HepG2 (cell line): Measurements from ENCODE around the gene MYADML2. TPM values are rescaled to one million over a fixed set of nuclear protein-coding genes. Genes with fewer than 3 reads are reported as not detected.
A peak's percentile ranks its signal among the peaks of the same experiment; 100 is the strongest.

Source experiments
- CBX5 ChIP-seq: sonication (generic); formaldehyde crosslinking; IDR thresholded peaks from 2 replicates; pipeline ENCODE4 v1.4.0; 2020; ENCODE audit warnings: missing genetic modification reagents, borderline replicate concordance
- FOXO1 ChIP-seq: sonication (generic); formaldehyde crosslinking; IDR thresholded peaks from 2 replicates; pipeline ENCODE4 v1.4.0; 2020; ENCODE audit warnings: missing genetic modification reagents
- HES4 ChIP-seq: sonication (generic); formaldehyde crosslinking; IDR thresholded peaks from 2 replicates; pipeline ENCODE4 v1.9.0; 2021; ENCODE audit warnings: mild to moderate bottlenecking, missing genetic modification reagents, borderline replicate concordance
- HMG20B ChIP-seq: conservative IDR thresholded peaks from 2 replicates; pipeline ENCODE4 v1.6.1; 2016; ENCODE audit warnings: missing genetic modification reagents, missing compliant biosample characterization
- KAT8 ChIP-seq: IDR thresholded peaks from 2 replicates; pipeline ENCODE4 v1.6.1; 2016; ENCODE audit warnings: missing genetic modification reagents, missing compliant biosample characterization
- MEIS1 ChIP-seq: sonication (generic); formaldehyde crosslinking; IDR thresholded peaks from 2 replicates; pipeline ENCODE4 v1.9.0; 2021; ENCODE audit warnings: mild to moderate bottlenecking, missing genetic modification reagents, moderate library complexity, borderline replicate concordance
- NCOA2 ChIP-seq: sonication (generic); formaldehyde crosslinking; IDR thresholded peaks from 2 replicates; pipeline ENCODE4 v1.8.0; 2022; ENCODE audit warnings: inconsistent platforms
- NFIC ChIP-seq: IDR thresholded peaks from 2 replicates; pipeline ENCODE4 v1.6.1; 2012; ENCODE audit warnings: mild to moderate bottlenecking, low read length, inconsistent platforms
- NR1H2 ChIP-seq: sonication (generic); formaldehyde crosslinking; IDR thresholded peaks from 2 replicates; pipeline ENCODE4 v1.8.1; 2022; ENCODE audit warnings: low read depth, missing genetic modification reagents, borderline replicate concordance
- RBM22 ChIP-seq: fragments of 200-400 bp; formaldehyde crosslinking; optimal IDR thresholded peaks from 2 replicates; pipeline ENCODE3; 2017; ENCODE audit warnings: mild to moderate bottlenecking, low read length, moderate library complexity
- SIX1 ChIP-seq: sonication (generic); formaldehyde crosslinking; IDR thresholded peaks from 2 replicates; pipeline ENCODE4 v1.4.0; 2020; ENCODE audit warnings: missing genetic modification reagents, borderline replicate concordance
- ZNF260 ChIP-seq: sonication (generic); formaldehyde crosslinking; IDR thresholded peaks from 2 replicates; pipeline ENCODE4 v1.4.0; 2020; ENCODE audit warnings: missing genetic modification reagents, low read depth, mild to moderate bottlenecking, borderline replicate concordance
- ZNF441 ChIP-seq: sonication (generic); formaldehyde crosslinking; IDR thresholded peaks from 2 replicates; pipeline ENCODE4 v1.7.0; 2021; ENCODE audit warnings: missing genetic modification reagents, borderline replicate concordance
- ZNF460 ChIP-seq: sonication (generic); formaldehyde crosslinking; IDR thresholded peaks from 2 replicates; pipeline ENCODE4 v1.5.1; 2020; ENCODE audit warnings: missing genetic modification reagents, mild to moderate bottlenecking, borderline replicate concordance
- ZNF557 ChIP-seq: sonication (generic); formaldehyde crosslinking; IDR thresholded peaks from 2 replicates; pipeline ENCODE4 v1.4.0; 2020; ENCODE audit warnings: missing genetic modification reagents
- ZNF598 ChIP-seq: sonication (generic); formaldehyde crosslinking; IDR thresholded peaks from 2 replicates; pipeline ENCODE4 v1.5.1; 2020; ENCODE audit warnings: mild to moderate bottlenecking, missing genetic modification reagents, borderline replicate concordance
- ZNF746 ChIP-seq: sonication (generic); formaldehyde crosslinking; IDR thresholded peaks from 2 replicates; pipeline ENCODE4 v1.8.0; 2022; ENCODE audit warnings: mild to moderate bottlenecking, missing genetic modification reagents
- polyA plus RNA-seq, 8 experiments: library from polyadenylated mRNA; depleted of rRNA in 3 of 8; stranded (reverse) in 7 of 8; unstranded in 1 of 8; fragments of >200 nt; fragmentation: Illumina TruSeq in 4 of 8; extraction: Trizol in 4 of 8; gene quantifications; 2 replicates each; pipeline versions ENCODE4 v1.2.1 to v1.2.3, GENCODE V29; 2011 to 2016; ENCODE audit warnings: low read depth in 4 of 8, missing spikeins in 1 of 8, mixed read lengths in 1 of 8; ENCODE audit not compliant: insufficient read depth in 1 of 8
- total RNA-seq, 5 experiments: library from RNA; depleted of rRNA; stranded (reverse); fragments of >200 nt; fragmentation: Illumina TruSeq; extraction: Trizol; gene quantifications; 2 replicates each; pipeline ENCODE4 v1.2.3, GENCODE V29; 2016; ENCODE audit warnings: low read depth in 1 of 5
- TF ChIP-seq, protein P1 (sequence below): sonication (generic); formaldehyde crosslinking; IDR thresholded peaks from 2 replicates; pipeline ENCODE4 v1.4.0; 2020; ENCODE audit warnings: missing genetic modification reagents, borderline replicate concordance
- TF ChIP-seq, protein P2 (sequence below): IDR thresholded peaks from 2 replicates; pipeline ENCODE4 v1.6.1; 2012; ENCODE audit warnings: low read length, improper control_type of control experiment
- TF ChIP-seq, protein P3 (sequence below): sonication (generic); formaldehyde crosslinking; conservative IDR thresholded peaks from 2 replicates; pipeline ENCODE4 v1.4.0; 2020; ENCODE audit warnings: missing genetic modification reagents
- TF ChIP-seq, protein P4 (sequence below): IDR thresholded peaks from 2 replicates; pipeline ENCODE4 v1.6.1; 2016
- TF ChIP-seq, protein P5 (sequence below): sonication (generic); formaldehyde crosslinking; IDR thresholded peaks from 2 replicates; pipeline ENCODE4 v1.8.0; 2023; ENCODE audit warnings: mild to moderate bottlenecking, missing genetic modification reagents

The MYADML2 gene
- total and polyA plus RNA-seq, 2 of the 13 experiments (the other 11 are each of a cell fraction or from before 2014, with no cell fraction given), result not detected

DNA sequence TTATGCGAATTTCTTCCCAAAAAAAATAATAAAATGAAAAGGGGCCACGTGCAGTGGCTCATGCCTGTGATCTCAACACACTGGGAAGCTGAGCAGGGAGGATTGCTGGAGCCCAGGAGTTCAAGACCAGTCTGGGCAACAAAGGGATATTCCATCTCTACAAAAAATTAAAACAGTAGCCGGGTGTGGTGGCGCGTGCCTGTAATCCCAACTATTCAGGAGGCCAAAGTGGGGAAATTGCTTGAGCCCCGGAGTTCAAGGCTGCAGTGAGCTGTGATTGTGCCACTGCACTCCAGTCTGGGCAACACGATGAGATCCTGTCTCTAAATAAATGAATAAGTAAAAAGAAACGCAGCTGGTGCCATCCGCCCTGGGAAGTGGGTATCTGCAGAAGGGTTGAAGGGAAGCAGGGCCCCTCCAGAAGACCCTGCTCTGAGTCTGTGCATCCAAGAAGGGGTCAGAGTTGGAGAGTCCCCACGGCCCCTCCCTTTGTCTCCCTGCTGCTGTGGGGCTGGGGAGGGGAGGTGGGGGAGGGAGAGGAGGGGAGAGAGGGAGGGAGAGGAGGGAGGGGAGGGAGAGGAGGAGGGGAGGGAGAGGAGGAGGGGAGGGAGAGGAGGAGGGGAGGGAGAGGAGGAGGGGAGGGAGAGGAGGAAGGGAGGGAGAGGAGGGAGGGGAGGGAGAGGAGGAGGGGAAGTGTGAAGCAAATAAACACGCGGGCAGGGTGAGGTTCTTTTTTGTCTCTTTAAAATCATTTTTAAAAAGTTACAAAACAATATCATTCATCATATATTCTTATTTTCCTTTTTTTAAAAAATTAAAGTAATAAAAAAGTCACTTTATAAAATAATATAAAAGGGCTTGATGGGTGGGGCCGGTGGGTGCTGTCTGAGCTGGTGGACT lies 5.0 kb upstream of the MYADML2 start (continued):
- TF ChIP-seq KAT8 (CRISPR knock-in tag) (0 out of 2 replicates have a peak, but pooled peaks have one; percentile 20), HMG20B (CRISPR knock-in tag) (0 out of 2 replicates have a peak, but pooled peaks have one; percentile 37), ZNF598 (CRISPR knock-in tag) (no peak), CBX5 (CRISPR knock-in tag) (no peak; the same call in 1 of the 2 replicates), ZNF746 (CRISPR knock-in tag) (no peak; the same call in none of the 2 replicates), SIX1 (CRISPR knock-in tag) (no peak), MEIS1 (CRISPR knock-in tag) (no peak), ZNF441 (CRISPR knock-in tag) (no peak), NFIC (peak; percentile 51; the same call in 1 of the 2 replicates), ZNF557 (CRISPR knock-in tag) (no peak), NCOA2 (peak; percentile 28; the same call in 1 of the 2 replicates), ZNF460 (CRISPR knock-in tag) (peak; percentile 83), ZNF260 (CRISPR knock-in tag) (no peak), RBM22 (peak; percentile 97), HES4 (no peak), FOXO1 (no peak), NR1H2 (CRISPR knock-in tag) (no peak)
- TF ChIP-seq, protein P1, sequence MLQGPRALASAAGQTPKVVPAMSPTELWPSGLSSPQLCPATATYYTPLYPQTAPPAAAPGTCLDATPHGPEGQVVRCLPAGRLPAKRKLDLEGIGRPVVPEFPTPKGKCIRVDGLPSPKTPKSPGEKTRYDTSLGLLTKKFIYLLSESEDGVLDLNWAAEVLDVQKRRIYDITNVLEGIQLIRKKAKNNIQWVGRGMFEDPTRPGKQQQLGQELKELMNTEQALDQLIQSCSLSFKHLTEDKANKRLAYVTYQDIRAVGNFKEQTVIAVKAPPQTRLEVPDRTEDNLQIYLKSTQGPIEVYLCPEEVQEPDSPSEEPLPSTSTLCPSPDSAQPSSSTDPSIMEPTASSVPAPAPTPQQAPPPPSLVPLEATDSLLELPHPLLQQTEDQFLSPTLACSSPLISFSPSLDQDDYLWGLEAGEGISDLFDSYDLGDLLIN, result no peak
- TF ChIP-seq, protein P2, sequence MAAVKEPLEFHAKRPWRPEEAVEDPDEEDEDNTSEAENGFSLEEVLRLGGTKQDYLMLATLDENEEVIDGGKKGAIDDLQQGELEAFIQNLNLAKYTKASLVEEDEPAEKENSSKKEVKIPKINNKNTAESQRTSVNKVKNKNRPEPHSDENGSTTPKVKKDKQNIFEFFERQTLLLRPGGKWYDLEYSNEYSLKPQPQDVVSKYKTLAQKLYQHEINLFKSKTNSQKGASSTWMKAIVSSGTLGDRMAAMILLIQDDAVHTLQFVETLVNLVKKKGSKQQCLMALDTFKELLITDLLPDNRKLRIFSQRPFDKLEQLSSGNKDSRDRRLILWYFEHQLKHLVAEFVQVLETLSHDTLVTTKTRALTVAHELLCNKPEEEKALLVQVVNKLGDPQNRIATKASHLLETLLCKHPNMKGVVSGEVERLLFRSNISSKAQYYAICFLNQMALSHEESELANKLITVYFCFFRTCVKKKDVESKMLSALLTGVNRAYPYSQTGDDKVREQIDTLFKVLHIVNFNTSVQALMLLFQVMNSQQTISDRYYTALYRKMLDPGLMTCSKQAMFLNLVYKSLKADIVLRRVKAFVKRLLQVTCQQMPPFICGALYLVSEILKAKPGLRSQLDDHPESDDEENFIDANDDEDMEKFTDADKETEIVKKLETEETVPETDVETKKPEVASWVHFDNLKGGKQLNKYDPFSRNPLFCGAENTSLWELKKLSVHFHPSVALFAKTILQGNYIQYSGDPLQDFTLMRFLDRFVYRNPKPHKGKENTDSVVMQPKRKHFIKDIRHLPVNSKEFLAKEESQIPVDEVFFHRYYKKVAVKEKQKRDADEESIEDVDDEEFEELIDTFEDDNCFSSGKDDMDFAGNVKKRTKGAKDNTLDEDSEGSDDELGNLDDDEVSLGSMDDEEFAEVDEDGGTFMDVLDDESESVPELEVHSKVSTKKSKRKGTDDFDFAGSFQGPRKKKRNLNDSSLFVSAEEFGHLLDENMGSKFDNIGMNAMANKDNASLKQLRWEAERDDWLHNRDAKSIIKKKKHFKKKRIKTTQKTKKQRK, result no peak
- TF ChIP-seq, protein P3, sequence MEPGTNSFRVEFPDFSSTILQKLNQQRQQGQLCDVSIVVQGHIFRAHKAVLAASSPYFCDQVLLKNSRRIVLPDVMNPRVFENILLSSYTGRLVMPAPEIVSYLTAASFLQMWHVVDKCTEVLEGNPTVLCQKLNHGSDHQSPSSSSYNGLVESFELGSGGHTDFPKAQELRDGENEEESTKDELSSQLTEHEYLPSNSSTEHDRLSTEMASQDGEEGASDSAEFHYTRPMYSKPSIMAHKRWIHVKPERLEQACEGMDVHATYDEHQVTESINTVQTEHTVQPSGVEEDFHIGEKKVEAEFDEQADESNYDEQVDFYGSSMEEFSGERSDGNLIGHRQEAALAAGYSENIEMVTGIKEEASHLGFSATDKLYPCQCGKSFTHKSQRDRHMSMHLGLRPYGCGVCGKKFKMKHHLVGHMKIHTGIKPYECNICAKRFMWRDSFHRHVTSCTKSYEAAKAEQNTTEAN (CRISPR knock-in tag), result no peak
- TF ChIP-seq, protein P4, sequence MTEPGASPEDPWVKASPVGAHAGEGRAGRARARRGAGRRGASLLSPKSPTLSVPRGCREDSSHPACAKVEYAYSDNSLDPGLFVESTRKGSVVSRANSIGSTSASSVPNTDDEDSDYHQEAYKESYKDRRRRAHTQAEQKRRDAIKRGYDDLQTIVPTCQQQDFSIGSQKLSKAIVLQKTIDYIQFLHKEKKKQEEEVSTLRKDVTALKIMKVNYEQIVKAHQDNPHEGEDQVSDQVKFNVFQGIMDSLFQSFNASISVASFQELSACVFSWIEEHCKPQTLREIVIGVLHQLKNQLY (CRISPR knock-in tag), result no peak
- TF ChIP-seq, protein P5, sequence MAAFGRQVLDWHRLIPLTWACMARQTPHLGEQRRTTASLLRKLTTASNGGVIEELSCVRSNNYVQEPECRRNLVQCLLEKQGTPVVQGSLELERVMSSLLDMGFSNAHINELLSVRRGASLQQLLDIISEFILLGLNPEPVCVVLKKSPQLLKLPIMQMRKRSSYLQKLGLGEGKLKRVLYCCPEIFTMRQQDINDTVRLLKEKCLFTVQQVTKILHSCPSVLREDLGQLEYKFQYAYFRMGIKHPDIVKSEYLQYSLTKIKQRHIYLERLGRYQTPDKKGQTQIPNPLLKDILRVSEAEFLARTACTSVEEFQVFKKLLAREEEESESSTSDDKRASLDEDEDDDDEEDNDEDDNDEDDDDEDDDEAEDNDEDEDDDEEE (CRISPR knock-in tag), result no peak
